Activated naive CD4-positive, alpha-beta T cell treated with anti-CD3 and anti-CD28 coated beads, Interleukin-2, amount 50 U/mL, for 16 hours (primary cell): ENCODE data around the gene C1GALT1C1.
"Not testable (repeated sequence)": the region's sequence is repeated elsewhere in the genome, so short reads cannot be mapped to it uniquely, and the experiment has no call there.

Source experiments
- DNase-seq: peaks from one replicate; pipeline ENCODE4 v3.0.0-alpha.2; 2020

C1GALT1C1 gene

GRCh38 chrX:120629667-120630537 is at the start of gene C1GALT1C1:
TSS of gene C1GALT1C1 (minus strand) at chrX:120630054. CDS start at chrX:120627166, 2,888 bp downstream.
- DNase-seq, result peak; percentile 91

- peak; percentile 20 for DNase-seq
Observed at GRCh38 chrX:120677004-120677652, 47.3 kb upstream of the C1GALT1C1 start.

GRCh38 chrX:120672841-120673530 is 43.1 kb upstream of the C1GALT1C1 start:
- no peak for DNase-seq

- DNase-seq, result no peak
Observed at GRCh38 chrX:120672389-120672788, 42.5 kb upstream of the C1GALT1C1 start.

- no peak for DNase-seq
Observed at GRCh38 chrX:120671963-120672362, 42.1 kb upstream of the C1GALT1C1 start.

GRCh38 chrX:120668357-120668756 is 38.5 kb upstream of the C1GALT1C1 start:
- DNase-seq, result no peak

GRCh38 chrX:120664535-120664934 is 34.7 kb upstream of the C1GALT1C1 start:
- DNase-seq, result not testable (repeated sequence)

- no peak for DNase-seq
Observed at GRCh38 chrX:120664081-120664480, 34.2 kb upstream of the C1GALT1C1 start.

GRCh38 chrX:120662662-120663061 is 32.8 kb upstream of the C1GALT1C1 start:
- DNase-seq, result no peak

- DNase-seq, result no peak
Observed at GRCh38 chrX:120660637-120661036, 30.8 kb upstream of the C1GALT1C1 start.

GRCh38 chrX:120653000-120653399 is 23.1 kb upstream of the C1GALT1C1 start:
- DNase-seq, result no peak

GRCh38 chrX:120652256-120652655 is 22.4 kb upstream of the C1GALT1C1 start:
- not testable (repeated sequence) for DNase-seq

- DNase-seq, result no peak
Observed at GRCh38 chrX:120647127-120647526, 17.3 kb upstream of the C1GALT1C1 start.

- DNase-seq, result no peak
Observed at GRCh38 chrX:120642871-120643270, 13.0 kb upstream of the C1GALT1C1 start.

- no peak for DNase-seq
Observed at GRCh38 chrX:120638619-120639018, 8.8 kb upstream of the C1GALT1C1 start.

- DNase-seq, result no peak
Observed at GRCh38 chrX:120625371-120625770, 4.5 kb downstream of the C1GALT1C1 start.

- DNase-seq, result no peak
Observed at GRCh38 chrX:120617996-120618630, 11.7 kb downstream of the C1GALT1C1 start.

GRCh38 chrX:120614816-120615215 is 15.0 kb downstream of the C1GALT1C1 start:
- DNase-seq, result no peak

GRCh38 chrX:120612086-120612485 is 17.8 kb downstream of the C1GALT1C1 start:
- DNase-seq, result no peak

GRCh38 chrX:120604361-120604782 is 25.5 kb downstream of the C1GALT1C1 start:
- peak; percentile 17 for DNase-seq

GRCh38 chrX:120603707-120604360 is 26.0 kb downstream of the C1GALT1C1 start, which contains the start of gene MCTS1:
TSS of gene MCTS1 (plus strand) at chrX:120604101. CDS start at chrX:120604237, 136 bp downstream.
- peak; percentile 76 for DNase-seq

- no peak for DNase-seq
Observed at GRCh38 chrX:120585702-120586101, 44.2 kb downstream of the C1GALT1C1 start.
